NCI-H510A treated with DMSO at 0.1 percent for 48 hours (cell line): ENCODE results near the gene AVL9.
"Not testable (repeated sequence)": the region's sequence is repeated elsewhere in the genome, so short reads cannot be mapped to it uniquely, and the experiment has no call there.

Experiments
- DNase-seq: peaks from one replicate; lab custom pipeline; 2025; lab: John Stamatoyannopoulos, UW

AVL9 gene

GRCh38 chr7:32495298-32496051 lies at the start of gene AVL9:
Gene AVL9, plus strand, starts transcription at chr7:32495489. Its CDS starts 221 bp downstream, at chr7:32495710.
- DNase-seq, result peak; percentile 79

- no peak for DNase-seq
Measured at GRCh38 chr7:32447218-32447617, 48.1 kb upstream of the AVL9 start.

- no peak for DNase-seq
Measured at GRCh38 chr7:32453341-32454011, 41.8 kb upstream of the AVL9 start.

GRCh38 chr7:32458025-32458424 lies 37.3 kb upstream of the AVL9 start:
- no peak for DNase-seq

GRCh38 chr7:32459788-32460187 lies 35.5 kb upstream of the AVL9 start:
- no peak for DNase-seq

- DNase-seq, result no peak
Measured at GRCh38 chr7:32461484-32461883, 33.8 kb upstream of the AVL9 start.

- DNase-seq, result no peak
Measured at GRCh38 chr7:32462451-32462850, 32.8 kb upstream of the AVL9 start.

- DNase-seq, result no peak
Measured at GRCh38 chr7:32462977-32463376, 32.3 kb upstream of the AVL9 start.

- DNase-seq, result not testable (repeated sequence)
Measured at GRCh38 chr7:32464641-32465416, 30.5 kb upstream of the AVL9 start.

GRCh38 chr7:32470004-32470403 lies 25.3 kb upstream of the AVL9 start:
- DNase-seq, result not testable (repeated sequence)

GRCh38 chr7:32470871-32471270 lies 24.4 kb upstream of the AVL9 start:
- no peak for DNase-seq

GRCh38 chr7:32472015-32472414 lies 23.3 kb upstream of the AVL9 start:
- DNase-seq, result no peak

- no peak for DNase-seq
Measured at GRCh38 chr7:32474008-32474407, 21.3 kb upstream of the AVL9 start.

- peak; percentile 17 for DNase-seq
Measured at GRCh38 chr7:32476816-32477648, 18.3 kb upstream of the AVL9 start.

GRCh38 chr7:32477649-32477980 lies 17.7 kb upstream of the AVL9 start:
- DNase-seq, result no peak

GRCh38 chr7:32479574-32480200 lies 15.6 kb upstream of the AVL9 start:
- DNase-seq, result peak; percentile 52

GRCh38 chr7:32481176-32481575 lies 14.1 kb upstream of the AVL9 start:
- DNase-seq, result no peak

- no peak for DNase-seq
Measured at GRCh38 chr7:32481921-32482320, 13.4 kb upstream of the AVL9 start.

GRCh38 chr7:32489788-32490126 lies 5.5 kb upstream of the AVL9 start:
- DNase-seq, result no peak

GRCh38 chr7:32490127-32490796 lies 5.0 kb upstream of the AVL9 start, which contains the start of gene LSM5:
Gene LSM5, minus strand, starts transcription at chr7:32490380. Its CDS starts 15 bp downstream, at chr7:32490365.
- peak; percentile 91 for DNase-seq

- DNase-seq, result no peak
Measured at GRCh38 chr7:32494946-32495297, 367 bp upstream of the AVL9 start.
